VCaP (cell line): Measurements from ENCODE around the gene KRTAP10-4.
"Not testable (repeated sequence)": the region's sequence is repeated elsewhere in the genome, so short reads cannot be mapped to it uniquely, and the experiment has no call there.

Experiments
- H3K27ac ChIP-seq: fragments of 450-650 bp; 2 replicates; pipeline ENCODE4 v1.5.1; 2017
- TF ChIP-seq, protein P1 (sequence below): fragments of 450-650 bp; conservative IDR thresholded peaks from 2 replicates; pipeline ENCODE4 v1.5.1; 2017; ENCODE audit warnings: mild to moderate bottlenecking, moderate library complexity

KRTAP10-4 gene

DNA sequence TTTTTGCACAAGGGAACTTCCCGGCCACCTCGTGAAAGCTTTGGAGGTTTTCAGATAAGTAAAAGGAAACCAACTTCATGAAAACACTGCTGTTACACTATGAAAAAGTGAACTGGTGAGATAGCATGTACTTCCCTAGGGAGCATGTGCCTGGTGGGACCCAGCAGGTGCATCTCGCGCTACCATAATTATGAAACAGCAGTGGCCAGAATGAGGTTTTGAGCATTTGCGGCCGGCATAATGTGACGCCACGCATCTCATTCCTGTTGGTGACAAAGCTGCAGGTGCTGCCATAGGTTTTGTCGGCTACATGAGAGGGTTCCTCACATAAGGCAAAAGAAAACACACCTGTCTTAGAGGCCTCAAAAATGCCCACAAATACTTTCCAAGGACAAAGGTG is 16.6 kb upstream of the KRTAP10-4 start:
- TF ChIP-seq, protein P1, sequence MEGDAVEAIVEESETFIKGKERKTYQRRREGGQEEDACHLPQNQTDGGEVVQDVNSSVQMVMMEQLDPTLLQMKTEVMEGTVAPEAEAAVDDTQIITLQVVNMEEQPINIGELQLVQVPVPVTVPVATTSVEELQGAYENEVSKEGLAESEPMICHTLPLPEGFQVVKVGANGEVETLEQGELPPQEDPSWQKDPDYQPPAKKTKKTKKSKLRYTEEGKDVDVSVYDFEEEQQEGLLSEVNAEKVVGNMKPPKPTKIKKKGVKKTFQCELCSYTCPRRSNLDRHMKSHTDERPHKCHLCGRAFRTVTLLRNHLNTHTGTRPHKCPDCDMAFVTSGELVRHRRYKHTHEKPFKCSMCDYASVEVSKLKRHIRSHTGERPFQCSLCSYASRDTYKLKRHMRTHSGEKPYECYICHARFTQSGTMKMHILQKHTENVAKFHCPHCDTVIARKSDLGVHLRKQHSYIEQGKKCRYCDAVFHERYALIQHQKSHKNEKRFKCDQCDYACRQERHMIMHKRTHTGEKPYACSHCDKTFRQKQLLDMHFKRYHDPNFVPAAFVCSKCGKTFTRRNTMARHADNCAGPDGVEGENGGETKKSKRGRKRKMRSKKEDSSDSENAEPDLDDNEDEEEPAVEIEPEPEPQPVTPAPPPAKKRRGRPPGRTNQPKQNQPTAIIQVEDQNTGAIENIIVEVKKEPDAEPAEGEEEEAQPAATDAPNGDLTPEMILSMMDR, result no peak
- H3K27ac ChIP-seq, result no peak overlapping the region

DNA sequence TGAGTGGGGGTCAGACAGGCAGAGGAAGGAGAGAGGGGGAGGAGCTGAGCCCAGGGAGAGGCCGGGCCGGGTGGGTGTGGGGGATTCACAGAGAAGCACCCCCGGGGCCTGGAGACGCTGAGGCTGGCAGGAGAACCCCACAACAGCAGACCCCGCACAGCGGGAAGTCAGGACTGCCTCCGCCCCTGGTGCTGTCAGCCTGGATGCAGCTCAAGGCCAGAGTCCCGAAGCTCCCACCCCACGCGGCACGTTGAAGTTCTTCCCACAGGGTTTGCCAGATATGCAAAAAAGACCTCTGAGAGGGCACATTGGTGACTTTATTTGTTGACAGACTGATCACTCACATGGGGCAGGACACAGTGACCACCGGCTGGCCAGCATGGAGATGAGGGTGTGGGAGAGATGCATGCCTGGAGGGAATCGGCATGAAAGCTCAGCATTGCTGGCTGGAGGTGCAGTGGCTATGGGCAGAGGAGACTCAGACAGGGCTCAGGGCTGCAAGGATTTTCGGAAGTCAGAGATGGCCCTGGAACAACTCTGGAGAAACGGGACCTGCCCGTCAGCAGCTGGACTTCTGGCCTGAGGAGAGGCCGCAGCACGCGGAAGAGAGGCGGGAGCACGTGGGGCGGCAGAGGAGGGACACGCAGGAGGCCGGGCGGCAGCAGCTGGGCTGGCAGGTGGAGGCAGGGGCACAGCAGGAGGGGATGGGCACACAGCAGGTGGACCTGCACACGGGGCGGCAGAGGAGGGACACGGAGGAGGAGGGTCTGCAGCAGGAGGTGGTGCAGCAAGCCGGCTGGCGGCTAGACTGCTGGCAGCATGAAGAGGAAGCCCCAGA is 15.8 kb upstream of the KRTAP10-4 start:
- TF ChIP-seq, protein P1, result no peak
- H3K27ac ChIP-seq, result no peak overlapping the region

DNA sequence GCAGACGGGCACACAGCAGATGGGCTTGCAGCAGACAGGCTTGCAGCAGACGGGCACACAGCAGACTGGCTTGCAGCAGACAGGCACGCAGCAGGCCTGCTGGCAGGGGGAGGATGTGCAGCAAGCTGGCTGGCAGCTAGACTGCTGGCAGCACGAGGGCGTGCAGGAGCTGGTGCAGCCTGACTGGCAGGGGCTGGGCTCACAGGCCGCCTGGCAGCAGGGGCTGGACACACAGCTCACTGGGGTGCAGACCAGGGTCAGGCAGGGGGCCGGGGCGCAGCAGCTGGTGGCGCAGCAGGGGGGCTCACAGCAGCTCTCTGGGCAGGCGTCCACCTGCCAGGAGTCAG is 15.2 kb upstream of the KRTAP10-4 start:
- H3K27ac ChIP-seq, result not testable (repeated sequence)

DNA sequence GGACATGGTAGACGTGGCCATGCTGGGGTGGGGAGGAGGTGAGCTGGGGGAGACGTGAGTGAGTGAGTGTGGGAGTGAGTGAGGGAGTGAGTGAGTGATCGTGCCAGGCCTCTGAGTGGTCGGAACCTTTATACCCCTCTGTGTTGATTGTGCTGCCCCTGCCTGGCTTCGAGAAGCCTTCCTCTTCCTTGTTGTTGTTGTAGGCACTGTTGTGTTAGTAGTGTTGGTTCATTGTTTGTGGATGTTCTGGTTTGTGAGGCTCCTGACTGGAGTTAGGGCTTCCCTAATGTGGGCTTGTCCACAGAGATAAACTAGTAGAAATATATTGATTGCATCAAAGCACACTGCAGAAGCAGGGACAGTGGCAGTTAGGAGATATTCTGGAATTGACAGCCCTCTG is 14.8 kb upstream of the KRTAP10-4 start, which contains the start of gene KRTAP10-3:
KRTAP10-3 (minus strand) TSS at position 101 of the 400 bp plus-strand sequence; CDS start at position 21, 80 bp downstream.
- TF ChIP-seq, protein P1, result no peak
- no peak within 1 kb of the TSS for H3K27ac ChIP-seq

DNA sequence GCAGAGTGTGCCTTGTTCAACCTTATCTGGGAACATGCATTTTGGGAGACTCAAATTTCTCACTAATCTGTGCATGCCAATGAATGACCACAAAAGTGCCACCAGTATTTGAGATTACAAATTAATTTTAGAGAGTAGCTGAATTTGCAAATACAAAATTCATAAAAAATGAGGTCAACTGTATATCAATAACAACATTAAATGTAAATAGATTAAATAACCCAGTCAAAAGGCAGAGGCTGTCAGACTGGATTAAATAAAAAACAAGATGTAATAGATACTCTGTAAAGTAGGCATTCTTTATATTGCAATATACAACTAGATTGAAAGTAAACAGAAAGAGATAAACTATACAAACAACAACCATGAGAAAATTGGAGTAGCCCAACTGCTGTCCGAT is 9.4 kb upstream of the KRTAP10-4 start:
- H3K27ac ChIP-seq, result no peak overlapping the region
- TF ChIP-seq, protein P1, result no peak

DNA sequence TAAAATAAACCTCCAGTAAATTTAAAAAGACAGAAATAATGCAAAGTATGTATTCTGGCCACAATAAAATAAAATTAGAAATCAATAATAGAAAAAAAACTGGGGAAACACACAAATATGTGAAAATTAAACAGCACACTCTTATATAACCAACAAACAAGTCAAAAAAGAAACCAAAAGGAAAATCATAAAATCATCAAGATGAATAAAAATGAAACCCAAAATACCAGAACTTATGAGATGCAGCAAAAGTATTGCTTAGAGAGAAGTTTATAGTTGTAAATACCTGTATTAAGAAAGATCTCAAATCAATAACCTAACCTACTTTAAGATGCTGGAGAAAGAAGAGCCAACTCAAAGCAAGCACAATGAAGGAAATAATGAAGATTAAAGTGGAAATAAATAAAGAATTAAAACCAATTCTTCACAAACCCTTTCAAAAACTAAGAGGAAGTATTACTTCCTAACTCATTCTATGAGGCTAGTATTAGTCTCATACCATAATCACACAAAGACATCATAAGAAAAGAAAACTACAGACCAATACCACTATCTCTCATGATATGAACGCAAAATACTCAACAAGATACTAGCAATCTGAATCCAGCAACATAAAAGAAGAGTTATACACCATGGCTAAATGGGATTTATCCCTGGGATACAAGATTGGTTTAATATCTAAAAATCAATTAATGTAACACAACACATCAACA is 8.5 kb upstream of the KRTAP10-4 start:
- H3K27ac ChIP-seq, result no peak overlapping the region
- TF ChIP-seq, protein P1, result no peak

DNA sequence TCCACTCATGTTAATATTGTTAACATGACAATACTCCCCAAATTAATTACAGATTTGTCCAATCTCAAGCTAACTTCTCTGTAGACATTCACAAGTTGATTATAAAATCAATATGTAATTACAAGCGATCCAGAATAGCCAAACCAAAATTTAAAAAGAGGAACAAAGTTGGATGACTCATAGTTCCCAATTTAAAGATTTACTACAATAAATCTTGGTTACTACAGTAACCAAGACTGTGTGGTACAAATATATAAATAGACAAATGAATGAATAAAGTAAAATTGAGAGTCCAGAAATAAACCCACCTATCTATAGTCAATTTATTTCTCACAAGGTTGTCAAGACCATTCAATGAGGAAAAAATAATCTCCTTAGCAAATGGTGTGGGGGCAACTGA is 7.1 kb upstream of the KRTAP10-4 start:
- TF ChIP-seq, protein P1, result no peak
- no peak overlapping the region for H3K27ac ChIP-seq
